D721Med (cell line): ENCODE data around the gene ANXA4.

Experiments
- DNase-seq: peaks from one replicate; pipeline ENCODE4 v3.0.0; 2011; ENCODE audit warnings: low spot score; ENCODE audit not compliant: insufficient read length
- FAIRE-seq: peaks from 2 replicates; lab custom pipeline; 2011; peaks lifted over from hg19 to GRCh38; lab: Jason Lieb, UNC
- CTCF ChIP-seq: IDR thresholded peaks from 2 replicates; pipeline ENCODE4 v1.5.1; 2012; ENCODE audit warnings: mild to moderate bottlenecking, control low read depth; ENCODE audit not compliant: insufficient read depth; ENCODE audit errors: missing control alignments

ANXA4 gene

DNA sequence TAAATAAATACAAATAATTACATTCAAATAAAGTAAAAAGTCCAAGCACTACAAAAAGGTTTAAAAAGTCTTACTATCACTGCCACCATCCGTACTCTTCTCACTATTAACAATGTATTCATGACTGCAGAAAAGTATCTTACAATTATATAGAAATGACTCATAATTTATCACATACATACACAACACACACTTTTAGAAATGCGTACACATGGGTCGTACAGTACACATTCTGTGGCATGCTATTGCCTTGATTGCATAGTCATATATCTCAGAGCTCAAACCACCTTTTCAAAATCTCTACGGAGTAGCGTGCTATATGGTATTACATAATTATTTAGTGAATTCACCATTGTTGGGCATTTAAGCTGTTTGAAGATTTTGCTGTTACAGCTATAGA lies 41.6 kb upstream of the ANXA4 start:
- FAIRE-seq (no peak), DNase-seq (no peak)
- TF ChIP-seq CTCF, result no peak

DNA sequence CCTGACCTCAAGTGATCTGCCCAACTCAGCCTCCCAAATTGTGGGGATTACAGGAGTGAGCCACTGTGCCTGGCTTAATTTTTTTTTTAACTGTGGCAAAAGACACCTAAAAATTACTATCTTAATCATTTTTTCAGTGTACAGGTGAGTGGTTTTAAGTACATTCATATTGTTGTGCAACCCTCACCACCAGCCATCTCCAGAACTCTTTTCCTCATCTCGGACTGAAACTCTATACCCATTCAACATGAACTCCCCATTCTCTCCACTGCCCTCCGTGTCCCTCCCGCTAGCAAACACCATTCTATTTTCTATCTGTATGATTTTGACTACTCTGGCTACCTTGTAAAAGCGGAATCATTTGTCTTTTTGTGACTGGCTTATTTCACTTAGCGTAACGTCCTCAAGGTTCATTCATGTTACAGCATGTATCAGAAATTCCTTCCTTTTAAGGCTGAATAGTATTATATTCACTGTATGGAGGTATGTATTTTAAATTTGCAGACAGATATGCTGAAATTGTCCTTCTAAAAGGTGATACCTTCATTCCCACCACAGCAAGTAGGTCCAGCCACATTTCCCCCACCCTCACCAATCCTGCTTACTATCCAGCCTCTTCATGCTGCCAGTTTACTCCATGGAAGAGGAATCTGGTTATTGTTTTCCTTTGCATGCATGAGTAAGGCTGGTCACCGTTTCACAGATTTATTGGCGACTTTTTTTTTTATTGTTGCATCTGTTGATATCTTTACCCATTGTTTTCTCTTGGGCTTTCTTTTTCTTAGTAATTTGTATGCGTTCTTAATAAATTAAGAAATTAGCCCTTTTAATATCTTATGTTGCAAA lies 40.6 kb upstream of the ANXA4 start:
- no peak for TF ChIP-seq CTCF
- no peak for DNase-seq
- no peak for FAIRE-seq

- TF ChIP-seq CTCF, result no peak
- DNase-seq (no peak), FAIRE-seq (no peak)
Observed at GRCh38 chr2:69703189-69703588, 38.7 kb upstream of the ANXA4 start.

DNA sequence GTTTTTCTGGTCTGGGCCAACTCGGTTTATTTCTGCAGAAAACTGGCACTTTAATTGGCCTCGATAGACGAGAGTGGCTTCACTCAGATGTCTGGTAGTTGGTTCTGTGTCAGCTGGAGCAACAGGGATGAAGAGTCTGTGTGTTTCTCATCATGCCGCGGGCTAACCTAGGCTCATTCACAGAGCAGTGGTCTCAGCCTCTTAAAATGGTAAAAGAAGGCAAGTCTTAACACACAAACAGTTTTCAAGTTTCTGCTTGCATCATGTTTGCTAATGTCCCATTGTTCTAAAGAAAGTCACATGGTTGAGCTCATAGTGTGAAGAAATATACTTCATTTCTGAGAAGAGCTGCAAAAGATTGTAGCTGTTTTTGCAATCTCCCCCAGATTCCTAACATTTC lies 37.5 kb upstream of the ANXA4 start:
- no peak for DNase-seq
- FAIRE-seq, result no peak
- TF ChIP-seq CTCF, result no peak

- DNase-seq (no peak), FAIRE-seq (no peak)
- TF ChIP-seq CTCF, result no peak
Observed at GRCh38 chr2:69709290-69709689, 32.6 kb upstream of the ANXA4 start.

DNA sequence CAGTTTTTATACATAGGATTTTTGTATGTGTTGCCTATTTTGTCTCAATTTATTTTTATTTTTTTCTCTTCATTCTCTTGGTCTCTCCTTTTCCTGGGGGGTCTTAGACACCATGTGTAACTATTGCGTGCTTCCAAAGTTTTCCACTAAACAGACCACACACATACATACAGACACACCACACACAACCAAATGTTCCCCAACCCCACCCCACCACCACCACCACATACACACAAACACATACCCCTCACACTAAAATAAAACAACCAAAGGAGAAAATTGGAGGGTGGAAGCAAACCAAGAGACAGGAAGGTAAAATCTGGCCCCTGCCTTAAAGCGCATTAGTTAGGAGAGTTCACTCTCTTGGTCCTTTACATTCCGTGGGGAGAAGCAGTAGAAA lies 30.0 kb upstream of the ANXA4 start:
- TF ChIP-seq CTCF, result no peak
- DNase-seq, result no peak
- FAIRE-seq, result no peak

DNA sequence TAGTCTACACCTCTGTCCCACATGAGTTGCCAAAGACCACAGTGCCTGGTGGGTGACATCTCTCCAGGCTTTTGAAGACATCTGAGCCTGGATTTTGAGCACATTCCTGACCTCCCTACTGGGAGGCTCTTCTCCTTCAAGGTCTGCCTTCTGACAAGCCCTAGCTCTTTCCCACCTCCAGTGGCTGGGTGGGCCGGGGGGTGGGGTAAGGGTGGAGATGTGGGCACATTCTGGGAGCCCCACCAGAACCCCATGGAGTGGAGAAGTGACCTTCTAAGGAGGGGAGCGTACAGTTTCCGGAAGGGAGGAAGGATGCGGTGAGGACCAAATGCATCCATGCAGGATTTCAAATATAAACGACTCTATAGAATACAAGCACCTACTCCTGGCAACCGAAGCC lies 27.9 kb upstream of the ANXA4 start:
- no peak for FAIRE-seq
- DNase-seq, result no peak
- TF ChIP-seq CTCF, result no peak
